Activated B cell treated with CpG ODN at 0.5 μM for 24 hours (primary cell): ENCODE data around the gene PKDREJ. TPM values are rescaled to one million over a fixed set of nuclear protein-coding genes. Genes with fewer than 3 reads are reported as not detected.

Experiments
- ATAC-seq: fragments of 200-7000 bp; cut with Tn5 transposase; one replicate; pipeline ENCODE4 v1.10.0; 2021; ENCODE audit warnings: low read depth, mild to moderate bottlenecking, moderate library complexity
- CTCF ChIA-PET: fragments of 350-600 bp; sonication (Branson Sonifier 250); formaldehyde crosslinking; loops from one replicate; lab custom pipeline; 2021; ENCODE audit warnings: antibody characterized with exemption; lab: Charles Lee
- POLR2A ChIA-PET: fragments of 350-600 bp; sonication (Branson Sonifier 250); formaldehyde crosslinking; loops from one replicate; lab custom pipeline; 2021; ENCODE audit warnings: antibody characterized with exemption; lab: Charles Lee
- DNase-seq: peaks from one replicate; pipeline ENCODE4 v3.0.0; 2022
- H3K27ac Mint-ChIP-seq: one replicate; pipeline ENCODE4 v1.8.0; 2020; ENCODE audit warnings: mixed read lengths
- H3K27me3 Mint-ChIP-seq: one replicate; pipeline ENCODE4 v1.8.0; 2021; ENCODE audit warnings: mixed read lengths
- H3K36me3 Mint-ChIP-seq: one replicate; pipeline ENCODE4 v1.8.0; 2021; ENCODE audit warnings: low read depth, mixed read lengths
- H3K4me1 Mint-ChIP-seq: one replicate; pipeline ENCODE4 v1.8.0; 2021; ENCODE audit warnings: mixed read lengths
- H3K4me3 Mint-ChIP-seq: one replicate; pipeline ENCODE4 v1.8.0; 2020; ENCODE audit warnings: mild to moderate bottlenecking, mixed read lengths
- H3K9me3 Mint-ChIP-seq: one replicate; pipeline ENCODE4 v1.8.0; 2020; ENCODE audit warnings: mixed read lengths
- intact Hi-C: fragments of 100-400 bp; cut with micrococcal nuclease; formaldehyde crosslinking; loops from one replicate; pipeline ENCODE4 v1.15.1; 2024
- total RNA-seq: library from RNA; stranded (reverse); gene quantifications from 2 replicates; pipeline ENCODE4 v1.2.3, GENCODE V29; 2022
- TF ChIP-seq, protein P1 (sequence below): fragments of 200-600 bp; IDR thresholded peaks from one replicate; pipeline ENCODE4 v1.8.0; 2022; ENCODE audit warnings: antibody characterized with exemption, mild to moderate bottlenecking

PKDREJ gene
- total RNA-seq, 1 donor from 2014 or later: not detected

GRCh38 chr22:46224044-46224897 is 38.9 kb downstream of the PKDREJ start:
- DNase-seq (no peak), ATAC-seq (no peak)
- Mint-ChIP-seq H3K27ac (no peak overlapping the region), H3K9me3 (no peaks in the 10 kb centered on the region), H3K4me3 (no peak overlapping the region), H3K36me3 (peaks cover 34% of the 10 kb centered on the region), H3K4me1 (peaks cover 5% of the 10 kb centered on the region), H3K27me3 (no peaks in the 10 kb centered on the region)
- TF ChIP-seq, protein P1, sequence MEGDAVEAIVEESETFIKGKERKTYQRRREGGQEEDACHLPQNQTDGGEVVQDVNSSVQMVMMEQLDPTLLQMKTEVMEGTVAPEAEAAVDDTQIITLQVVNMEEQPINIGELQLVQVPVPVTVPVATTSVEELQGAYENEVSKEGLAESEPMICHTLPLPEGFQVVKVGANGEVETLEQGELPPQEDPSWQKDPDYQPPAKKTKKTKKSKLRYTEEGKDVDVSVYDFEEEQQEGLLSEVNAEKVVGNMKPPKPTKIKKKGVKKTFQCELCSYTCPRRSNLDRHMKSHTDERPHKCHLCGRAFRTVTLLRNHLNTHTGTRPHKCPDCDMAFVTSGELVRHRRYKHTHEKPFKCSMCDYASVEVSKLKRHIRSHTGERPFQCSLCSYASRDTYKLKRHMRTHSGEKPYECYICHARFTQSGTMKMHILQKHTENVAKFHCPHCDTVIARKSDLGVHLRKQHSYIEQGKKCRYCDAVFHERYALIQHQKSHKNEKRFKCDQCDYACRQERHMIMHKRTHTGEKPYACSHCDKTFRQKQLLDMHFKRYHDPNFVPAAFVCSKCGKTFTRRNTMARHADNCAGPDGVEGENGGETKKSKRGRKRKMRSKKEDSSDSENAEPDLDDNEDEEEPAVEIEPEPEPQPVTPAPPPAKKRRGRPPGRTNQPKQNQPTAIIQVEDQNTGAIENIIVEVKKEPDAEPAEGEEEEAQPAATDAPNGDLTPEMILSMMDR: no peak
- POLR2A ChIA-PET: no interaction called here
- CTCF ChIA-PET: no interaction called here
- intact Hi-C loops: no loop called here

- H3K36me3 Mint-ChIP-seq: peaks cover 60% of the 10 kb centered on the region
- TF ChIP-seq, protein P1: no peak
- H3K4me3 Mint-ChIP-seq: no peak overlapping the region
- ChIA-PET CTCF (no interaction called here), POLR2A (no interaction called here)
- intact Hi-C loops: no loop called here
- H3K27ac Mint-ChIP-seq: peak overlapping the region; percentile 63
- H3K27me3 Mint-ChIP-seq: no peaks in the 10 kb centered on the region
- DNase-seq: no peak
- peak; percentile 74 for ATAC-seq
- peaks cover 5% of the 10 kb centered on the region for H3K4me1 Mint-ChIP-seq
- no peaks in the 10 kb centered on the region for H3K9me3 Mint-ChIP-seq
Measured at GRCh38 chr22:46220921-46221320, 42.2 kb downstream of the PKDREJ start.

GRCh38 chr22:46219636-46220035 is 43.5 kb downstream of the PKDREJ start:
- H3K4me3 Mint-ChIP-seq: no peak overlapping the region
- H3K27ac Mint-ChIP-seq: no peak overlapping the region
- H3K9me3 Mint-ChIP-seq: no peaks in the 10 kb centered on the region
- ATAC-seq (no peak), DNase-seq (no peak)
- intact Hi-C loops: no loop called here
- H3K4me1 Mint-ChIP-seq: peaks cover 5% of the 10 kb centered on the region
- POLR2A ChIA-PET: no interaction called here
- CTCF ChIA-PET: no interaction called here
- no peaks in the 10 kb centered on the region for H3K27me3 Mint-ChIP-seq
- H3K36me3 Mint-ChIP-seq: peaks cover 61% of the 10 kb centered on the region
- TF ChIP-seq, protein P1: no peak

- DNase-seq (no peak), ATAC-seq (no peak)
- Mint-ChIP-seq H3K27ac (no peak overlapping the region), H3K4me3 (no peak overlapping the region), H3K4me1 (peaks cover 1% of the 10 kb centered on the region), H3K9me3 (no peaks in the 10 kb centered on the region), H3K36me3 (peaks cover 76% of the 10 kb centered on the region), H3K27me3 (no peaks in the 10 kb centered on the region)
- TF ChIP-seq, protein P1: no peak
- ChIA-PET CTCF (no interaction called here), POLR2A (no interaction called here)
- intact Hi-C loops: no loop called here
Measured at GRCh38 chr22:46214616-46215015, 48.5 kb downstream of the PKDREJ start.

DNA sequence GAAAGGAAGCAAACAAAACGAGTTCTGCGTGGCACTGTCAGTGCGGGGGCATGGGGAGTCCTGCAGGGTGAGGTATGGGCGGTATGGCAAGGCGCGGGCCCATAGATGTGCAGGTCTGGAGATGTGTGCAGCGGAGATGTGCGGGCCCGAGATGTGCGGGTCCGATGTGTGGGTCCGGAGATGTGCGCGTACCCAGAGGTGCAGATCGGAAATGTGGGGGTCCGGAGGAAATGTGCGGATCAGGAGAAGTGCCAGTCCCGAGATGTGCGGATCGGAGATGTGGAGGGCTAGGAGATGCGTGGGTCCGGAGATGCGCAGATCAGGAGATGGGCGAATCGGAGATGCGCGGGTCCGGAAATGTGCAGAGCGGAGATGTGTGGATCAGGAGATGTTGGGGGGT is 49.0 kb downstream of the PKDREJ start:
- CTCF ChIA-PET: no interaction called here
- H3K36me3 Mint-ChIP-seq: peaks cover 76% of the 10 kb centered on the region
- no peaks in the 10 kb centered on the region for H3K27me3 Mint-ChIP-seq
- POLR2A ChIA-PET: no interaction called here
- no peaks in the 10 kb centered on the region for H3K4me1 Mint-ChIP-seq
- ATAC-seq (no peak), DNase-seq (no peak)
- intact Hi-C loops: no loop called here
- TF ChIP-seq, protein P1: no peak
- no peak overlapping the region for H3K27ac Mint-ChIP-seq
- H3K9me3 Mint-ChIP-seq: peaks cover 3% of the 10 kb centered on the region
- no peak overlapping the region for H3K4me3 Mint-ChIP-seq
